Measurements from ENCODE around the gene SNAI3.

DNA sequence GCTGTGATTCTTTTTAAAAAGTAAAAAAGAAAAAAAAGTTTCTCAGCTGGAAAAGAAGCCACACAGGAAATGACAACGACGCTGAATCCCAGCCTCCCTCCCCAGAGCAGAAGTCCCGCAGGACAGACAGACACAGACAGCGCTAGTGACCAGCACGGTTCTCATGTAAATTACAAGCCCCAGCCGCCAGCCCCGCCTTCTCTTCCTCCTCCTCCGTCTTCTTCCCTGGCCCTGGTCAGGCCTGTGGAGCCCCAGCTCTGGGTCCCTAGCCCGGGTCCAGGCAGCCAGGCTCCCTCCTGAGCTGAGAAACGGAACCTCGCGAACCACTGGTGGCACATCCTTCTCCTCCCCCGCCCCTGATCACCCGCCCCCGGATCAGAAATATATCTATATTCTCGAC, 54.9 kb downstream of the SNAI3 start:
- TF ChIP-seq CTCF (IDR thresholded peaks at IDR 0.05) (no peak), POLR2A (IDR thresholded peaks at IDR 0.05) (no peak)

Measured in esophagus squamous epithelium (tissue), 4 donors.